SK-N-SH treated with all-trans-retinoic acid at 6 μM for 48 hours (cell line): ENCODE measurements around the gene KDM4B.

Experiments
- ATAC-seq: fragments of 200-7000 bp; cut with Tn5 transposase; 3 replicates; pipeline ENCODE4 v1.9.1; 2020; ENCODE audit warnings: mild to moderate bottlenecking, moderate library complexity
- ARNTL ChIP-seq: fragments of 450-650 bp; formaldehyde crosslinking; IDR thresholded peaks from 2 replicates; pipeline ENCODE4 v1.5.0; 2020; ENCODE audit warnings: low read depth, mild to moderate bottlenecking, moderate library complexity, borderline replicate concordance
- BACH2 ChIP-seq: fragments of 250-450 bp; sonication (Bioruptor Pico); IDR thresholded peaks from 2 replicates; pipeline ENCODE4 v1.9.0; 2021; ENCODE audit warnings: mild to moderate bottlenecking, borderline replicate concordance
- CREB5 ChIP-seq: fragments of 250-450 bp; sonication (Bioruptor Pico); IDR thresholded peaks from 2 replicates; pipeline ENCODE4 v1.5.1; 2020; ENCODE audit warnings: low read depth, mild to moderate bottlenecking, moderate library complexity
- CSDC2 ChIP-seq: fragments of 250-450 bp; sonication (Bioruptor Pico); IDR thresholded peaks from 2 replicates; pipeline ENCODE4 v1.5.0; 2020; ENCODE audit warnings: mild to moderate bottlenecking, moderate library complexity
- CSRNP3 ChIP-seq: fragments of 250-450 bp; sonication (Bioruptor Pico); IDR thresholded peaks from 2 replicates; pipeline ENCODE4 v1.5.1; 2021; ENCODE audit warnings: mild to moderate bottlenecking, moderate library complexity
- ESRRG ChIP-seq: fragments of 250-450 bp; sonication (Bioruptor Pico); IDR thresholded peaks from 2 replicates; pipeline ENCODE4 v1.6.1; 2021; ENCODE audit warnings: mild to moderate bottlenecking
- GLIS3 ChIP-seq: fragments of 250-450 bp; sonication (Bioruptor Pico); IDR thresholded peaks from 2 replicates; pipeline ENCODE4 v1.5.0; 2020; ENCODE audit warnings: mild to moderate bottlenecking, moderate library complexity
- ISL1 ChIP-seq: fragments of 250-450 bp; sonication (Bioruptor Pico); IDR thresholded peaks from 2 replicates; pipeline ENCODE4 v2.1.2; 2022; ENCODE audit warnings: mild to moderate bottlenecking, moderate library complexity
- OSR1 ChIP-seq: fragments of 250-450 bp; sonication (Bioruptor Pico); IDR thresholded peaks from 2 replicates; pipeline ENCODE4 v1.8.0; 2022; ENCODE audit warnings: moderate library complexity, mild to moderate bottlenecking, inconsistent platforms
- PATZ1 ChIP-seq: fragments of 250-450 bp; sonication (Bioruptor Pico); IDR thresholded peaks from 2 replicates; pipeline ENCODE4 v1.8.0; 2020; ENCODE audit warnings: mild to moderate bottlenecking, moderate library complexity, borderline replicate concordance
- POU6F1 ChIP-seq: fragments of 250-450 bp; sonication (Bioruptor Pico); IDR thresholded peaks from 2 replicates; pipeline ENCODE4 v1.8.0; 2021; ENCODE audit warnings: low read depth, mild to moderate bottlenecking, moderate library complexity, borderline replicate concordance
- PPARA ChIP-seq: fragments of 250-450 bp; sonication (Bioruptor Pico); IDR thresholded peaks from 2 replicates; pipeline ENCODE4 v1.5.0; 2020; ENCODE audit warnings: mild to moderate bottlenecking, borderline replicate concordance
- RARB ChIP-seq: fragments of 250-450 bp; sonication (Bioruptor Pico); IDR thresholded peaks from 2 replicates; pipeline ENCODE4 v1.8.0; 2021; ENCODE audit warnings: mild to moderate bottlenecking, moderate library complexity
- SNAI2 ChIP-seq: fragments of 250-450 bp; sonication (Bioruptor Pico); IDR thresholded peaks from 2 replicates; pipeline ENCODE4 v1.5.0; 2020; ENCODE audit warnings: mild to moderate bottlenecking, moderate library complexity
- TCF4 ChIP-seq: fragments of 250-450 bp; sonication (Bioruptor Pico); IDR thresholded peaks from 2 replicates; pipeline ENCODE4 v1.8.0; 2021; ENCODE audit warnings: mild to moderate bottlenecking, moderate library complexity, borderline replicate concordance
- TOX ChIP-seq: fragments of 250-450 bp; sonication (Bioruptor Pico); IDR thresholded peaks from 2 replicates; pipeline ENCODE4 v1.8.0; 2021; ENCODE audit warnings: mild to moderate bottlenecking, moderate library complexity, borderline replicate concordance
- TSHZ2 ChIP-seq: fragments of 250-450 bp; sonication (Bioruptor Pico); IDR thresholded peaks from 2 replicates; pipeline ENCODE4 v1.5.0; 2020; ENCODE audit warnings: mild to moderate bottlenecking, moderate library complexity
- ZC3H10 ChIP-seq: fragments of 250-450 bp; sonication (Bioruptor Pico); IDR thresholded peaks from 2 replicates; pipeline ENCODE4 v1.5.1; 2021; ENCODE audit warnings: mild to moderate bottlenecking, moderate library complexity
- ZFP3 ChIP-seq: fragments of 250-450 bp; sonication (Bioruptor Pico); IDR thresholded peaks from 2 replicates; pipeline ENCODE4 v1.5.0; 2020; ENCODE audit warnings: mild to moderate bottlenecking, moderate library complexity
- ZFP30 ChIP-seq: fragments of 450-650 bp; formaldehyde crosslinking; IDR thresholded peaks from 2 replicates; pipeline ENCODE4 v1.5.0; 2022; ENCODE audit warnings: mild to moderate bottlenecking, moderate library complexity
- ZNF565 ChIP-seq: fragments of 450-650 bp; formaldehyde crosslinking; conservative IDR thresholded peaks from 2 replicates; pipeline ENCODE4 v1.5.0; 2020; ENCODE audit warnings: low read depth, mild to moderate bottlenecking, moderate library complexity
- ZNF70 ChIP-seq: fragments of 450-650 bp; formaldehyde crosslinking; IDR thresholded peaks from 2 replicates; pipeline ENCODE4 v1.5.0; 2020; ENCODE audit warnings: mild to moderate bottlenecking, moderate library complexity
- ZNF8 ChIP-seq: fragments of 450-650 bp; formaldehyde crosslinking; IDR thresholded peaks from 2 replicates; pipeline ENCODE4 v1.5.0; 2020; ENCODE audit warnings: mild to moderate bottlenecking, moderate library complexity

Gene KDM4B

GRCh38 chr19:5189318-5189607 lies 220.3 kb downstream of the KDM4B start:
- no peak for ATAC-seq
- TF ChIP-seq TCF4 (CRISPR knock-in tag): peak; percentile 41; the same call in 1 of the 2 replicates
- no peak for TF ChIP-seq POU6F1
- TF ChIP-seq ARNTL (CRISPR knock-in tag): no peak

- no peak for ATAC-seq
These were observed 222.2 kb downstream of the KDM4B start for GRCh38 chr19:5191091-5191490.

GRCh38 chr19:5192568-5192967 lies 223.7 kb downstream of the KDM4B start:
- no peak for ATAC-seq
- no peak for TF ChIP-seq POU6F1
- TF ChIP-seq CSRNP3 (CRISPR knock-in tag): no peak
- no peak for TF ChIP-seq ISL1 (CRISPR knock-in tag)
- no peak for TF ChIP-seq GLIS3 (CRISPR knock-in tag)
- TF ChIP-seq TOX: no peak
- no peak for TF ChIP-seq PATZ1 (CRISPR knock-in tag)
- TF ChIP-seq CREB5: no peak

More at GRCh38 chr19:5191091-5191490, 222.2 kb downstream of the KDM4B start:
- TF ChIP-seq ARNTL (CRISPR knock-in tag) (no peak), OSR1 (CRISPR knock-in tag) (no peak), ZNF8 (CRISPR knock-in tag) (no peak), ESRRG (CRISPR knock-in tag) (no peak), ZNF70 (no peak), TOX (no peak), GLIS3 (CRISPR knock-in tag) (no peak), ZFP3 (CRISPR knock-in tag) (no peak), BACH2 (CRISPR knock-in tag) (no peak), PPARA (CRISPR knock-in tag) (no peak), ZFP30 (CRISPR knock-in tag) (no peak), CREB5 (no peak), TSHZ2 (CRISPR knock-in tag) (no peak), CSDC2 (CRISPR knock-in tag) (no peak), ZC3H10 (CRISPR knock-in tag) (no peak), ISL1 (CRISPR knock-in tag) (no peak), PATZ1 (CRISPR knock-in tag) (no peak), RARB (CRISPR knock-in tag) (no peak), SNAI2 (no peak), ZNF565 (CRISPR knock-in tag) (no peak)
